Measurements from ENCODE around the gene AHI1. TPM values are rescaled to one million over a fixed set of nuclear protein-coding genes. Genes with fewer than 3 reads are reported as not detected.

The AHI1 gene
- total RNA-seq, 5 donors from 2014 or later (not counting 1 experiment from before 2014, with no cell fraction given) = 9.6 to 27.6 (median 15.8) TPM

DNA sequence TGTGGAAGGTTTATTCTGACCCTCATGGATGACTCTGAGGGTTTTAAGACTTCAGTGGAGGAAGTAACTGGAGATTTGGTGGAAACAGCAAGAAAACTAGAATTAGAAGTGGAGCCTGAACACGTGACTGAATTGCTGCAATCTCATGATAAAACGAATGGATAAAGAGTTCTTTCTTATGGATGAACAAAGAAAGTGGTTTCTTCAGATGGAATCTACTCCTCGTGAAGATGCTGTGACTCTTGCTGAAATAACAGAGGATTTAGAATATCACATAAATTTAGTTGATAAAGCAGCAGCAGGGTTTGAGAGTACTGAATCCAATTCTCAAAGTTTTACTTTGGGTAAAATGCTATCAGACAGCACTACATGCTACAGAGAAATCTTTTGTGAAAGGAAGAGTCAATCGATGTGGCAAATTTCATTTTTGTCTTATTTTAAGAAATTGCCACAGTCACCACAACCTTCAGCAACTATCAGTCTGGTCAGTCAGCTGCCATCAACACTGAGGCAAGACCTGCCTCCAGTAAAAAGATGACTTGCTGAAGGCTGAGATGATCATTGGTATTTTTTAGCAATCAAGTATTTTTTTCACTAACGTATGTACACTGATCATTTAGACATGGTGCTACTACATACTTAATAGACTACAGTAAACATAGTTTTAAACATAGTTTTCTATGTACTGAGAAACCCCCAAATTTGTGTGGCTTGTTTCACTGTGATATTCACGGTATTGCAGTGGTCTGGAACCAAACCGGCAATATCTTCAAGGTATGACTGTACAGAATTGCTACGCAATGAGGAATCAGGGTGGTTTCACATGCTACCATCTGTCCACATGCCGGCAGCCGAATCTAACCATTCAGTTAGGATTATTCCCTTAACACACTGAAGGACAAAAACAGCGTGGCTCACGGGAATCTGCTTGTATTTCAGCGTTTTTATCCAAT is 167.4 kb downstream of the AHI1 start:
- Histone ChIP-seq H3K27me3 (replicated peaks in 1 of 2; ENCODE audit: control insufficient read depth in 2 of 2, extremely low read depth in 1 of 2, insufficient read depth in 2 of 2, low read length in 1 of 2) (no peaks in the 10 kb centered on the region), H3K36me3 (ENCODE audit: control insufficient read depth in 2 of 2, extremely low read depth in 1 of 2, insufficient read depth in 1 of 2, low read length in 1 of 2) (no peaks in the 10 kb centered on the region), H3K4me1 (ENCODE audit: control insufficient read depth in 1 of 2, extremely low read depth in 1 of 2, insufficient read depth in 2 of 2, low read length in 2 of 2) (no peaks in the 10 kb centered on the region), H3K4me3 (ENCODE audit: control insufficient read depth in 1 of 2, extremely low read depth in 1 of 2, low read length in 1 of 2) (no peak overlapping the region), H3K9me3 (no peaks in the 10 kb centered on the region), H3K27ac (ENCODE audit: low read length) (no peak overlapping the region)
- Mint-ChIP-seq H3K4me3 (no peak overlapping the region), H3K27ac (no peak overlapping the region), H3K27me3 (no peaks in the 10 kb centered on the region), H3K4me1 (no peaks in the 10 kb centered on the region), H3K36me3 (peaks cover 23% of the 10 kb centered on the region), H3K9me3 (no peaks in the 10 kb centered on the region)
- 58% methylated on average over 7 of the region's 13 CpGs for WGBS (ENCODE audit: insufficient coverage)
- ChIA-PET POLR2A (interaction anchor here in 1 of 2 donors (0.7 kb wide), 1 partner anchor 14 kb away, joined by 5 read pairs; no protein-coding TSS in a partner anchor), CTCF (no interaction called here)
- ATAC-seq (replicated peaks in 1 of 4) (no peak), DNase-seq (no peak)

DNA sequence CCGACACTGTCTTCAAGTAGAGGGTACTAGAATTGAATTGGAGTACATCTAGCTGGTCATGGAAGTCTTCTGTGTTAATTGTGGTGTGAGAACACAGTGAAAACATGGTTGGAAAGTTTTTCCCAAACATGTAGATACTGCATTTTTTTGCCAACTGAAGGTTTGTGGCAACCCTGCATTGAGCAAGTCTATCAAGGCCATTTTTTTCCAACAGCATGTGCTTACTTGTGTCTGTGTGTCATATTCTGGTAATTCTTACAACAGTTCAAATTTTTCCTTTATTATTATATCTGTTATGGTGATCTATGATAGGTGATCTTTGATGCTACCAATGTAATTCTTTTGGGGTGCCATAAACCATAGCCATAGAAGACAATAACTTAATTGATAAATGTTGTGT is 169.4 kb downstream of the AHI1 start:
- H3K27me3 Mint-ChIP-seq = no peaks in the 10 kb centered on the region
- H3K27me3 ChIP-seq (replicated peaks in 1 of 2; ENCODE audit: control insufficient read depth in 2 of 2, extremely low read depth in 1 of 2, insufficient read depth in 2 of 2, low read length in 1 of 2) = no peaks in the 10 kb centered on the region
- H3K4me3 Mint-ChIP-seq = no peak overlapping the region
- H3K27ac Mint-ChIP-seq = no peak overlapping the region
- H3K4me1 ChIP-seq (ENCODE audit: control insufficient read depth in 1 of 2, extremely low read depth in 1 of 2, insufficient read depth in 2 of 2, low read length in 2 of 2) = no peaks in the 10 kb centered on the region
- H3K27ac ChIP-seq (ENCODE audit: low read length) = no peak overlapping the region
- ChIA-PET CTCF (no interaction called here), POLR2A (no interaction called here)
- no peaks in the 10 kb centered on the region for H3K36me3 ChIP-seq (ENCODE audit: control insufficient read depth in 2 of 2, extremely low read depth in 1 of 2, insufficient read depth in 1 of 2, low read length in 1 of 2)
- DNase-seq (no peak), ATAC-seq (replicated peaks in 1 of 4) (no peak)
- H3K36me3 Mint-ChIP-seq = peaks cover 23% of the 10 kb centered on the region
- H3K4me3 ChIP-seq (ENCODE audit: control insufficient read depth in 1 of 2, extremely low read depth in 1 of 2, low read length in 1 of 2) = no peak overlapping the region
- peaks cover 2% of the 10 kb centered on the region in 3 donors for H3K4me1 Mint-ChIP-seq
- H3K9me3 Mint-ChIP-seq = no peaks in the 10 kb centered on the region
- 100% methylated on average over 1 of the region's 1 CpG for WGBS (ENCODE audit: insufficient coverage)
- H3K9me3 ChIP-seq = no peaks in the 10 kb centered on the region

DNA sequence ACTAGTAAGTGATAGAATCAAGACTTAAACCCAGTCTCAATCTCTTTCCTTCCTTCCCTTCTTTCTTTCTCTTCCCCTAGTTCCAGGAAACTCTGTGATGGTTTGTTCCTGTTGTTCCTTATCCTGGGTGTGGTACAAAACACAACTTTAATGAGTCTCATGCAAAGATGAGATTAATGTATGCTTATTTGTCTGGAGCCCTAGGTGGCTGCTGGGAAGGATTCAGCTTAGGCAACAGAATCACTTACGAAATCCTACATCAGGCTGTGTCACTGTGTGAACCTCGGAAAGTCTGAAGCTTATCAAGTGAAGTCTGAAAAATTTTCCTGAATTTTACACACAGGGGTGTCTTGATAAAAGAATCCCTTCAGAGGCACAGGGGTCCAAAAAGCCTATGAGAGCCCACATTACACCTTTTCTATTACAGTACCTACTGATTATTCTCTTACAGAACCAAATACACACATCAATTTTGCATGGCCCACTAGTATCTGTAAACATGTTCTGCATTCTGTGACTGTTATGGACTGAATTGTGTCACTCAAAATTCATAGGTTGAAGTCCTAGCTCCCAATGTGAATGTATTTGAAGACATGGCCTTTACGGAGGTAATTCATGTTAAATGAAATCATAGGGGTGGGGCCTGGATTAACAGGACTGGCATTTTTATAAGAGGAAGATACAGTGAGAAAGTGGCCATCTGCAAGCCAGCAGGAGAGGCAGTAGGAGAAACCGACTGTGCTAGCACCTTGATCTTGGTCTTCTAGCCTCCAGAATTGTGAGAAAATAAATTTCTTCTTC is 171.7 kb downstream of the AHI1 start:
- H3K9me3 Mint-ChIP-seq = no peaks in the 10 kb centered on the region
- ChIA-PET CTCF (no interaction called here), POLR2A (no interaction called here)
- H3K27me3 Mint-ChIP-seq = no peaks in the 10 kb centered on the region
- ATAC-seq (replicated peaks in 1 of 4) (no peak), DNase-seq (no peak)
- Histone ChIP-seq H3K9me3 (no peaks in the 10 kb centered on the region), H3K27ac (ENCODE audit: low read length) (no peak overlapping the region), H3K4me1 (ENCODE audit: control insufficient read depth in 1 of 2, extremely low read depth in 1 of 2, insufficient read depth in 2 of 2, low read length in 2 of 2) (peaks cover 0 to 3% of the 10 kb centered on the region in 2 experiments), H3K27me3 (replicated peaks in 1 of 2; ENCODE audit: control insufficient read depth in 2 of 2, extremely low read depth in 1 of 2, insufficient read depth in 2 of 2, low read length in 1 of 2) (no peaks in the 10 kb centered on the region), H3K36me3 (ENCODE audit: control insufficient read depth in 2 of 2, extremely low read depth in 1 of 2, insufficient read depth in 1 of 2, low read length in 1 of 2) (no peaks in the 10 kb centered on the region), H3K4me3 (ENCODE audit: control insufficient read depth in 1 of 2, extremely low read depth in 1 of 2, low read length in 1 of 2) (no peak overlapping the region)
- no peak overlapping the region for H3K4me3 Mint-ChIP-seq
- peaks cover 10% of the 10 kb centered on the region for H3K36me3 Mint-ChIP-seq
- peak overlapping the region in 1 of 2 donors; percentile 16 for H3K27ac Mint-ChIP-seq
- WGBS (ENCODE audit: insufficient coverage) = 100% methylated on average over 3 of the region's 4 CpGs
- H3K4me1 Mint-ChIP-seq = peaks cover 5 to 9% (median 6%) of the 10 kb centered on the region in 3 donors

DNA sequence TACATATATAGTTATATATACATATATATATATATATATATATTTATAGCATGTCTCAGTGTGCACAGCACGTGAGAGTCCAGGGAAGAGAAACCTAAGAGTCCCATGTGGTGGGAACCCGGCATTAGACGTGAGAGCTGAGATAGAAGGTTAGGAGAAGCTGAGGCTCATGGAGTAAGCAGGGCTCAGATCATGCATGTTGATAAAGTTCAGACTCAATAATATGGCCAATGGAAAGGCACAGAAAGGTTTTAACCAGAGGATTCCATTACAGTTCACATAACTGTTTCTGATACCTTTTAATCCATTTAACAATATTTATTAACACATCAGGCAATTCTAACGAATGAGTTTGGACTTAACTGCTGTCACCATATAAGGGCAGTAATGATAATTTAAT is 173.0 kb downstream of the AHI1 start:
- Histone ChIP-seq H3K27me3 (replicated peaks in 1 of 2; ENCODE audit: control insufficient read depth in 2 of 2, extremely low read depth in 1 of 2, insufficient read depth in 2 of 2, low read length in 1 of 2) (no peaks in the 10 kb centered on the region), H3K4me3 (ENCODE audit: control insufficient read depth in 1 of 2, extremely low read depth in 1 of 2, low read length in 1 of 2) (no peak overlapping the region), H3K36me3 (ENCODE audit: control insufficient read depth in 2 of 2, extremely low read depth in 1 of 2, insufficient read depth in 1 of 2, low read length in 1 of 2) (no peaks in the 10 kb centered on the region), H3K9me3 (no peaks in the 10 kb centered on the region), H3K4me1 (ENCODE audit: control insufficient read depth in 1 of 2, extremely low read depth in 1 of 2, insufficient read depth in 2 of 2, low read length in 2 of 2) (peaks cover 0 to 3% of the 10 kb centered on the region in 2 experiments), H3K27ac (ENCODE audit: low read length) (no peak overlapping the region)
- no peaks in the 10 kb centered on the region for H3K9me3 Mint-ChIP-seq
- no peak overlapping the region for H3K4me3 Mint-ChIP-seq
- POLR2A ChIA-PET = no interaction called here
- no peak for DNase-seq
- H3K27ac Mint-ChIP-seq = no peak overlapping the region
- CTCF ChIA-PET = interaction anchor here in 1 of 2 donors (1.0 kb wide), 1 partner anchor 22 kb away, joined by 4 read pairs; no protein-coding TSS in a partner anchor
- ATAC-seq (replicated peaks in 1 of 4) = no peak
- WGBS (ENCODE audit: insufficient coverage) = 97% methylated on average over 3 of the region's 4 CpGs
- H3K36me3 Mint-ChIP-seq = peaks cover 10% of the 10 kb centered on the region
- no peaks in the 10 kb centered on the region for H3K27me3 Mint-ChIP-seq
- peaks cover 5 to 9% (median 6%) of the 10 kb centered on the region in 3 donors for H3K4me1 Mint-ChIP-seq

DNA sequence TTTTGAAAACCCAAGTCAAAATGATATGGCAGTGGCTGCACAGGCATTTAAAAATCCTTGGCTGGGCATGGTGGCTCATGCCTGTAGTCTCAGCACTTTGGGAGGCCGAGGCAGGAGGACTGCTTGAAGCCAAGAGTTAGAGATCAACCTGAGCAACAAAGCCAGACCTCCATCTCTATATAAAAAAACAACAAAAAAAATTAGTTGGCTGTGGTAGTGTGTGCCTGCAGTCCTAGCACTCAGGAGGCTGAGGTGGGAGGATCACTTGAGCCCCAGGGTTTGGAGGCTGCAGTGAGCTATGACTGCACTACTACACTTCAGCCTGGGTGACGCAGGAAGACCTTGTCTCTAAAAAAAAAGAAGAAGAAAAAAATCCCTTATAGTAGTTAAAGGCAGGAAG is 173.6 kb downstream of the AHI1 start:
- Mint-ChIP-seq H3K4me1 (peaks cover 5 to 9% (median 6%) of the 10 kb centered on the region in 3 donors), H3K36me3 (peaks cover 10% of the 10 kb centered on the region), H3K4me3 (no peak overlapping the region), H3K27me3 (no peaks in the 10 kb centered on the region), H3K27ac (no peak overlapping the region), H3K9me3 (no peaks in the 10 kb centered on the region)
- ChIA-PET POLR2A (interaction anchor here in 1 of 2 donors (0.5 kb wide), 1 partner anchor 14 kb away, joined by 6 read pairs; no protein-coding TSS in a partner anchor), CTCF (interaction anchor here in 1 of 2 donors (1.1 kb wide), 1 partner anchor 10 kb away, joined by 4 read pairs; no protein-coding TSS in a partner anchor)
- WGBS (ENCODE audit: insufficient coverage) = 80% methylated on average over 1 of the region's 2 CpGs
- no peak for DNase-seq
- Histone ChIP-seq H3K27me3 (replicated peaks in 1 of 2; ENCODE audit: control insufficient read depth in 2 of 2, extremely low read depth in 1 of 2, insufficient read depth in 2 of 2, low read length in 1 of 2) (no peaks in the 10 kb centered on the region), H3K27ac (ENCODE audit: low read length) (no peak overlapping the region), H3K9me3 (no peaks in the 10 kb centered on the region), H3K4me3 (ENCODE audit: control insufficient read depth in 1 of 2, extremely low read depth in 1 of 2, low read length in 1 of 2) (no peak overlapping the region), H3K36me3 (ENCODE audit: control insufficient read depth in 2 of 2, extremely low read depth in 1 of 2, insufficient read depth in 1 of 2, low read length in 1 of 2) (no peaks in the 10 kb centered on the region), H3K4me1 (ENCODE audit: control insufficient read depth in 1 of 2, extremely low read depth in 1 of 2, insufficient read depth in 2 of 2, low read length in 2 of 2) (peaks cover 0 to 3% of the 10 kb centered on the region in 2 experiments)
- ATAC-seq (replicated peaks in 1 of 4) = no peak

DNA sequence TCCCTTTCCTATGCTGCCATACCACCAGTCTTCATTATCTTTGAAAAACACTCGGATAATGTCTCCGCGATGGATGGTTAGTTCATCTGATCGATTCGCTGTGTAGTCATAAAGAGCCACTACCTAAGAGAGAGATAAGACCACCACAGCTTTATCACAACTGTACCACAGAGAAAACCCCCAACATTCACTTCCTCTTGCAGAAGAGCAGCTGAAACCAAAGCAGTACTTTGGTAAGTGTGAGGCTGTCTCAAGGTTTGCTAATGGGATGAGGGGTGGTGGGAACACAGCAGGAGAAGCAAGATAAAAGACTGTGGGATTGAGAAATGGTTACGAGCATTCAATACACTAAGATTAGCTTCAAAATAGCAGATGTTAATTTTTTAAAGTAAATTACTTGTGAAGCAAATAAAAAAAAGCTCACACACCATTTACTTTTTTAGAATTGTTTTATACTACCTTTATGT is 174.3 kb downstream of the AHI1 start:
- Mint-ChIP-seq H3K4me1 (peaks cover 5 to 9% (median 6%) of the 10 kb centered on the region in 3 donors), H3K27me3 (no peaks in the 10 kb centered on the region), H3K27ac (no peak overlapping the region), H3K9me3 (no peaks in the 10 kb centered on the region), H3K4me3 (no peak overlapping the region), H3K36me3 (peaks cover 13% of the 10 kb centered on the region)
- Histone ChIP-seq H3K4me1 (ENCODE audit: control insufficient read depth in 1 of 2, extremely low read depth in 1 of 2, insufficient read depth in 2 of 2, low read length in 2 of 2) (peaks cover 0 to 3% of the 10 kb centered on the region in 2 experiments), H3K36me3 (ENCODE audit: control insufficient read depth in 2 of 2, extremely low read depth in 1 of 2, insufficient read depth in 1 of 2, low read length in 1 of 2) (no peaks in the 10 kb centered on the region), H3K4me3 (ENCODE audit: control insufficient read depth in 1 of 2, extremely low read depth in 1 of 2, low read length in 1 of 2) (no peak overlapping the region), H3K27ac (ENCODE audit: low read length) (no peak overlapping the region), H3K27me3 (replicated peaks in 1 of 2; ENCODE audit: control insufficient read depth in 2 of 2, extremely low read depth in 1 of 2, insufficient read depth in 2 of 2, low read length in 1 of 2) (no peaks in the 10 kb centered on the region), H3K9me3 (no peaks in the 10 kb centered on the region)
- ATAC-seq (replicated peaks in 1 of 4) (peak in 1 of 4 experiments; percentile 48), DNase-seq (peak in 2 of 35 experiments; percentile 3)
- POLR2A ChIA-PET = interaction anchor here in 1 of 2 donors (0.5 kb wide), 1 partner anchor 15 kb away, joined by 6 read pairs; no protein-coding TSS in a partner anchor
- CTCF ChIA-PET = interaction anchor here (0.5 to 1.1 kb wide), 3 partner anchors 10 to 586 kb away, joined by 3 to 4 read pairs (median 4); no protein-coding TSS in a partner anchor
- no CpG with 5 or more reads among the region's 6 CpGs for WGBS (ENCODE audit: insufficient coverage)
